Gastroesophageal sphincter (tissue), 4 donors: ENCODE results near the gene TNFSF15. TPM values are rescaled to one million over a fixed set of nuclear protein-coding genes. Genes with fewer than 3 reads are reported as not detected.
"Not testable (repeated sequence)": the region's sequence is repeated elsewhere in the genome, so short reads cannot be mapped to it uniquely, and the experiment has no call there.

Source experiments
- ATAC-seq: fragments of 150-250 bp; one replicate; pipeline ENCODE4 v1.9.1; 2016; ENCODE audit warnings: mild to moderate bottlenecking, moderate library complexity
- H3K27ac ChIP-seq, 4 donors: fragments of 200-600 bp; sonication (generic) in 3 of 4; 1 replicate in 3 of 4; 2 replicates in 1 of 4; pipeline ENCODE4 v1.5.1; 2016 to 2019
- H3K27me3 ChIP-seq: fragments of 200-600 bp; sonication (generic); one replicate; pipeline ENCODE4 v1.5.1; 2019
- H3K36me3 ChIP-seq, 2 donors: fragments of 200-600 bp; sonication (generic); one replicate each; pipeline ENCODE4 v1.5.1; 2019; ENCODE audit warnings: control low read depth in 1 of 2
- H3K4me1 ChIP-seq, 3 donors: fragments of 200-600 bp; sonication (generic); 1 replicate in 2 of 3; 2 replicates in 1 of 3; pipeline ENCODE4 v1.5.1; 2016 to 2019; ENCODE audit warnings: control low read depth in 2 of 3
- H3K4me3 ChIP-seq, 2 donors: fragments of 200-600 bp; sonication (generic); one replicate each; pipeline ENCODE4 v1.5.1; 2019; ENCODE audit warnings: mild to moderate bottlenecking in 1 of 2, moderate library complexity in 1 of 2
- H3K9me3 ChIP-seq, 3 donors: fragments of 200-600 bp; sonication (generic); one replicate each; pipeline ENCODE4 v1.5.1; 2017 to 2019; ENCODE audit warnings: control low read depth in 2 of 3
- CTCF ChIP-seq, 4 experiments: fragments of 200-600 bp in 2 of 4; fragments of 450-650 bp in 2 of 4; sonication (generic) in 1 of 4; IDR thresholded peaks; one replicate each; pipeline ENCODE4 v1.5.1; 2017 to 2019; ENCODE audit warnings: antibody characterized with exemption in 4 of 4, mild to moderate bottlenecking in 2 of 4, moderate library complexity in 2 of 4
- EP300 ChIP-seq: sonication (generic); formaldehyde crosslinking; IDR thresholded peaks from one replicate; pipeline ENCODE4 v1.6.1; 2017; ENCODE audit warnings: antibody characterized with exemption, mild to moderate bottlenecking
- POLR2A ChIP-seq, 2 donors: fragments of 450-650 bp; IDR thresholded peaks; one replicate each; pipeline ENCODE4 v1.6.1; 2017; ENCODE audit warnings: antibody characterized with exemption in 2 of 2, mild to moderate bottlenecking in 2 of 2, moderate library complexity in 1 of 2
- POLR2AphosphoS5 ChIP-seq: sonication (generic); formaldehyde crosslinking; IDR thresholded peaks from one replicate; pipeline ENCODE4 v1.6.1; 2017; ENCODE audit warnings: antibody characterized with exemption
- WGBS, 2 donors: methylation state at CpG; one replicate each; pipeline ENCODE4 v1.1.5; 2018; ENCODE audit warnings: low coverage in 1 of 2; 5-methylcytosine and 5-hydroxymethylcytosine counted together
- total RNA-seq, 4 donors: library from RNA; depleted of rRNA; stranded (reverse); fragments of >200 nt; gene quantifications; one replicate each; pipeline ENCODE4 v1.1.0, GENCODE V29; 2016

The TNFSF15 gene
- total RNA-seq, 4 donors from 2014 or later = 0.13 to 0.27 (median 0.19) TPM

- no peak for ATAC-seq
- TF ChIP-seq POLR2A (IDR thresholded peaks at IDR 0.05) (no peak), EP300 (no peak), POLR2AphosphoS5 (no peak), CTCF (IDR thresholded peaks at IDR 0.05) (no peak)
- Histone ChIP-seq H3K9me3 (no peaks in the 10 kb centered on the region), H3K36me3 (no peaks in the 10 kb centered on the region), H3K4me3 (no peak overlapping the region), H3K27ac (no peak overlapping the region), H3K27me3 (no peaks in the 10 kb centered on the region), H3K4me1 (no peaks in the 10 kb centered on the region)
- WGBS, 2 donors = 94 to 100% methylated on average over 1 to 2 of the region's 2 CpGs
Observed at GRCh38 chr9:114742947-114743346, 62.9 kb downstream of the TNFSF15 start.

- WGBS, 2 donors = 85 to 100% methylated on average over 1 of the region's 1 CpG
Observed at GRCh38 chr9:114741521-114741920, 64.3 kb downstream of the TNFSF15 start.

GRCh38 chr9:114738581-114739316, 67.1 kb downstream of the TNFSF15 start:
- H3K36me3 ChIP-seq = no peaks in the 10 kb centered on the region
- no peaks in the 10 kb centered on the region for H3K9me3 ChIP-seq
- no peak for TF ChIP-seq POLR2A (IDR thresholded peaks at IDR 0.05)
- peak; percentile 66 to 87 (median 82) for TF ChIP-seq CTCF (IDR thresholded peaks at IDR 0.05)
- ATAC-seq = peak; percentile 84
- no peaks in the 10 kb centered on the region for H3K4me1 ChIP-seq
- H3K4me3 ChIP-seq = no peak overlapping the region
- no peaks in the 10 kb centered on the region for H3K27me3 ChIP-seq
- no peak overlapping the region for H3K27ac ChIP-seq
- WGBS, 2 donors = 20 to 26% methylated on average over 4 to 8 of the region's 8 CpGs

More at GRCh38 chr9:114741521-114741920, 64.3 kb downstream of the TNFSF15 start:
- H3K9me3 ChIP-seq, H3K4me1 ChIP-seq, H3K27me3 ChIP-seq, H3K36me3 ChIP-seq, H3K4me3 ChIP-seq, ATAC-seq, H3K27ac ChIP-seq: not testable (repeated sequence)

GRCh38 chr9:114737847-114738246, 68.0 kb downstream of the TNFSF15 start:
- no peak overlapping the region for H3K27ac ChIP-seq
- H3K4me3 ChIP-seq = no peak overlapping the region
- H3K27me3 ChIP-seq = no peaks in the 10 kb centered on the region
- no peak for TF ChIP-seq POLR2AphosphoS5
- no peak for TF ChIP-seq CTCF (IDR thresholded peaks at IDR 0.05)
- no peak for TF ChIP-seq POLR2A (IDR thresholded peaks at IDR 0.05)
- TF ChIP-seq EP300 = no peak
- no peaks in the 10 kb centered on the region for H3K9me3 ChIP-seq
- ATAC-seq = no peak
- H3K36me3 ChIP-seq = no peaks in the 10 kb centered on the region
- WGBS, 2 donors = 87 to 91% methylated on average over 4 of the region's 4 CpGs
- H3K4me1 ChIP-seq = no peaks in the 10 kb centered on the region

- Histone ChIP-seq H3K9me3 (no peaks in the 10 kb centered on the region), H3K4me1 (no peaks in the 10 kb centered on the region), H3K27me3 (no peaks in the 10 kb centered on the region), H3K4me3 (no peak overlapping the region), H3K36me3 (no peaks in the 10 kb centered on the region), H3K27ac (no peak overlapping the region)
- 68 to 80% methylated on average over 1 to 3 of the region's 3 CpGs for WGBS, 2 donors
- TF ChIP-seq POLR2AphosphoS5 (no peak), POLR2A (IDR thresholded peaks at IDR 0.05) (no peak), EP300 (no peak), CTCF (IDR thresholded peaks at IDR 0.05) (no peak)
- ATAC-seq = no peak
Observed at GRCh38 chr9:114737118-114737517, 68.7 kb downstream of the TNFSF15 start.
